Colonic mucosa (tissue), 4 donors: Measurements from ENCODE around the gene HS1BP3. TPM values are rescaled to one million over a fixed set of nuclear protein-coding genes. Genes with fewer than 3 reads are reported as not detected.

Experiments
- DNase-seq: peaks from one replicate; pipeline ENCODE4 v3.0.0-alpha.2; 2020
- H3K27ac ChIP-seq: fragments of 200-600 bp; one replicate; pipeline ENCODE4 v1.8.0; 2021
- H3K27me3 ChIP-seq: fragments of 200-600 bp; one replicate; pipeline ENCODE4 v1.8.0; 2021
- H3K36me3 ChIP-seq: fragments of 200-600 bp; one replicate; pipeline ENCODE4 v1.8.0; 2021
- H3K4me1 ChIP-seq: fragments of 200-600 bp; one replicate; pipeline ENCODE4 v1.8.0; 2021; ENCODE audit warnings: mild to moderate bottlenecking
- H3K4me3 ChIP-seq: fragments of 200-600 bp; one replicate; pipeline ENCODE4 v1.8.0; 2021
- H3K9ac ChIP-seq, 2 donors: one replicate each; pipeline ENCODE4 v1.7.0; 2013; ENCODE audit warnings: control low read depth in 2 of 2, low read depth in 2 of 2, low read length in 2 of 2
- H3K9me3 ChIP-seq: fragments of 200-600 bp; one replicate; pipeline ENCODE4 v1.8.0; 2021
- intact Hi-C: fragments of 100-400 bp; cut with DNase I; formaldehyde crosslinking; loops from one replicate; pipeline ENCODE4 v1.14.1; 2022
- total RNA-seq, 2 donors: library from RNA; stranded (reverse); fragmentation: NEBNext Ultra II Directional in 1 of 2; extraction: Animal tissue kit (Norgen Biotek cat#: 25700) in 1 of 2; gene quantifications; one replicate each; pipeline ENCODE4 v1.2.1, GENCODE V29; 2021
- TF ChIP-seq, protein P1 (sequence below): fragments of 200-600 bp; IDR thresholded peaks from one replicate; pipeline ENCODE4 v1.8.0; 2022; ENCODE audit warnings: antibody characterized with exemption, mild to moderate bottlenecking
- donor health status: healthy.
- donor health status: DM: no; HTN: no; CAD: no.
- donor health status: DM: no; HTN: no; CAD: no.

HS1BP3 gene
- total RNA-seq, 2 donors from 2014 or later = 21.2 to 21.5 TPM

DNA sequence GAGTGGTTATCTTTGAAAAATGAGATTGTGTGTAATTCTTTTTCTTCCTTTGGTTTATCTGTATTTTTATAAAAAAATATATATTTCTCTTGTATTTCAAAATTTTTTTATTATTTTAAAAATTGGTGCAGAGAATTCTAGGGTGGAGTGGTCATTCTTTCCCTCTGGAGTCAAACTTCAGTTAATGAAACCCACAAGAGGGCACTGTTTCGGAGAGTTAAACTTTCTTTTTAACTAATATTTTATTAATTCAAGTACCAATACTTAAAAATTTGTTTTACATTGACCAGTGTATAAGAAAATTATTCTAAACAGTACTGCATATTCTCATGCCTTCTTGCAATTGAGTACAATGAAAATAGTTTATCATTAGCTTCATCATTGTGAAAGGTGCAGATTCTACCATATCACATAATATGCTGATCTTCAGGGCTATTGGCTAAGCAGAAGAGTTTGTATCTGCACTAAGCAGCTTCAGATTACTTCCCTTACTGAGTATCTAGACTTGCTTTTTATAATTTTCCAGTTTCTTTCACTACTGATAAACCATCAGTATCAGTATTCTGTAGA lies 50.1 kb downstream of the HS1BP3 start:
- Histone ChIP-seq H3K27me3 (no peaks in the 10 kb centered on the region), H3K4me1 (peaks cover 4% of the 10 kb centered on the region), H3K4me3 (no peak overlapping the region), H3K27ac (no peak overlapping the region), H3K9me3 (no peaks in the 10 kb centered on the region), H3K9ac (no peak overlapping the region), H3K36me3 (no peaks in the 10 kb centered on the region)
- DNase-seq = no peak
- intact Hi-C loops = no loop called here
- TF ChIP-seq, protein P1, sequence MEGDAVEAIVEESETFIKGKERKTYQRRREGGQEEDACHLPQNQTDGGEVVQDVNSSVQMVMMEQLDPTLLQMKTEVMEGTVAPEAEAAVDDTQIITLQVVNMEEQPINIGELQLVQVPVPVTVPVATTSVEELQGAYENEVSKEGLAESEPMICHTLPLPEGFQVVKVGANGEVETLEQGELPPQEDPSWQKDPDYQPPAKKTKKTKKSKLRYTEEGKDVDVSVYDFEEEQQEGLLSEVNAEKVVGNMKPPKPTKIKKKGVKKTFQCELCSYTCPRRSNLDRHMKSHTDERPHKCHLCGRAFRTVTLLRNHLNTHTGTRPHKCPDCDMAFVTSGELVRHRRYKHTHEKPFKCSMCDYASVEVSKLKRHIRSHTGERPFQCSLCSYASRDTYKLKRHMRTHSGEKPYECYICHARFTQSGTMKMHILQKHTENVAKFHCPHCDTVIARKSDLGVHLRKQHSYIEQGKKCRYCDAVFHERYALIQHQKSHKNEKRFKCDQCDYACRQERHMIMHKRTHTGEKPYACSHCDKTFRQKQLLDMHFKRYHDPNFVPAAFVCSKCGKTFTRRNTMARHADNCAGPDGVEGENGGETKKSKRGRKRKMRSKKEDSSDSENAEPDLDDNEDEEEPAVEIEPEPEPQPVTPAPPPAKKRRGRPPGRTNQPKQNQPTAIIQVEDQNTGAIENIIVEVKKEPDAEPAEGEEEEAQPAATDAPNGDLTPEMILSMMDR = peak; percentile 18

DNA sequence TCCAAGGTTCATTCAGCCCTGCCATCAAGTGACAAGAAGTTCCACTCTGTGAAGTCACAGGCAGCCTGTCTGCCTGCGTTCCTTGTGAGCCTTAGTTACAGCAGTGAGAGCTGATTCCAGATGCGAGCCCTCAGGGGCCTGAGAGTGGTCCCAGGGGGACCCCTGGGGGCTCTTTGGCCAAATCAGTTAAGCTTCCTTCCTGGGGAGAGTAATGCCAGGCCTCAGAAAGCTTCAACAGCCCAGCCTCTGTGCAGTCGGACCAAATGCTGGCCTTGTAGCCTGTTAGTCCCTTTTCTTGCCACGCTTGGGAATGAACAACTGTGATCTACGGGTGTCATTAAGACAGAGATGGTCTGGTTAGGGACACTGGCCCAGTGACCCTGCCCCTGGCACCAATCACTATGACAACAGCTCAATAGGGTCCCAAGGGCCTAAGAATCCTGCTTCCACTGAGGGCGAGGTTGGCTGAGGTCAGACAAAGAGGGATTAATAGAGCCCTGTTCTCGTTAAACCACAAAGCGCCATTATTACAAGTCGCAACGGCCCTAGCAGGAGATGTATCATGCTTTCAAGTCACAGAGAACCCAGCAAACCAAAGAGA lies 50.9 kb downstream of the HS1BP3 start:
- Histone ChIP-seq H3K27ac (no peak overlapping the region), H3K4me1 (peaks cover 4% of the 10 kb centered on the region), H3K9me3 (no peaks in the 10 kb centered on the region), H3K4me3 (no peak overlapping the region), H3K9ac (no peak overlapping the region), H3K27me3 (no peaks in the 10 kb centered on the region), H3K36me3 (no peaks in the 10 kb centered on the region)
- DNase-seq = no peak
- intact Hi-C loops = no loop called here
- TF ChIP-seq, protein P1 = no peak

DNA sequence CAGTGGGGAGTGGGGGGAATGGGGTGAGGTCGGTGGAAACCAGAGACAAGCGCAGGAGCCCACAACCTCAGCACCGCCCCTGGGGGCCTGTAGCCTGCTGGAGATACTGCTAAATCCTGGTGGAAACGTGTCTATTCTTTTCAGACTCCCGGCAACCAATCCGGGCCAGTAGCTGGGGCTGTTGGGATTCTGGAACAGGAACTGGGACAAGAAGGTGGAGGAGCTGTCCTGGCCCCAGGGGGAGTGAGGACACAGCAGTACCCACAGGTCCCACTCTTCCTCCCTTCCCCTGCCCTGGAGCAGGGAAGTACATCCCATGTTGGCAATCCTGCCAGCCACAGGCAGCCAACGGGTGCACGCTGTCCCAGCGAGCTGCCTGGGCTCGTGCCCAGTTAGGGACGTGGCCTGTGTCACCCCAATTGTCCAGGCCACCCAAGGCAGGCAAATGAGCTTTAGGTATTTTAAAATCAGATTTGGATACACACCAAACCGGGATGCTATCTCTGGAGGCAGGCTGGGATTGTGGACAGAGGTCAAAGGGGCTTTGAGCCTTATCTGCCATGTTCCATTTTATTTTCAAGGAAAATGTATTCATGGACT lies 51.8 kb downstream of the HS1BP3 start:
- Histone ChIP-seq H3K27ac (no peak overlapping the region), H3K36me3 (no peaks in the 10 kb centered on the region), H3K27me3 (no peaks in the 10 kb centered on the region), H3K9me3 (no peaks in the 10 kb centered on the region), H3K4me3 (no peak overlapping the region), H3K4me1 (peaks cover 4% of the 10 kb centered on the region), H3K9ac (no peak overlapping the region)
- TF ChIP-seq, protein P1 = no peak
- intact Hi-C loops = no loop called here
- no peak for DNase-seq

DNA sequence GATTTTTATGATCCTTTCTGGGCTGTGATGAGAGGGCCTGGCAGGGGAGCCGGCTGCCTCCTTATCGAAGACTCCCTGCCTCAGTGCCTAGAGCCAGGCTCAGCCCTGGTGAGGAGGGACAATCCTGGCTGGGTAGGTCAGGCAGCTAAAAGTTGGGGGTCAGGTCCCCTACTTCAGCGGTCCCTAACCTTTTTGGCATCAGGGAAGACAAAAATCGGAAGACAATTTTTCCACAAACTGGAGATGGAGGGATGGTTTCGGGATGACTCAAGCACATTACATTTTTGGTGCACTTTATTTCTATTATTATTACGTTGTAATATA lies 53.1 kb downstream of the HS1BP3 start:
- peaks cover 4% of the 10 kb centered on the region for H3K4me1 ChIP-seq

DNA sequence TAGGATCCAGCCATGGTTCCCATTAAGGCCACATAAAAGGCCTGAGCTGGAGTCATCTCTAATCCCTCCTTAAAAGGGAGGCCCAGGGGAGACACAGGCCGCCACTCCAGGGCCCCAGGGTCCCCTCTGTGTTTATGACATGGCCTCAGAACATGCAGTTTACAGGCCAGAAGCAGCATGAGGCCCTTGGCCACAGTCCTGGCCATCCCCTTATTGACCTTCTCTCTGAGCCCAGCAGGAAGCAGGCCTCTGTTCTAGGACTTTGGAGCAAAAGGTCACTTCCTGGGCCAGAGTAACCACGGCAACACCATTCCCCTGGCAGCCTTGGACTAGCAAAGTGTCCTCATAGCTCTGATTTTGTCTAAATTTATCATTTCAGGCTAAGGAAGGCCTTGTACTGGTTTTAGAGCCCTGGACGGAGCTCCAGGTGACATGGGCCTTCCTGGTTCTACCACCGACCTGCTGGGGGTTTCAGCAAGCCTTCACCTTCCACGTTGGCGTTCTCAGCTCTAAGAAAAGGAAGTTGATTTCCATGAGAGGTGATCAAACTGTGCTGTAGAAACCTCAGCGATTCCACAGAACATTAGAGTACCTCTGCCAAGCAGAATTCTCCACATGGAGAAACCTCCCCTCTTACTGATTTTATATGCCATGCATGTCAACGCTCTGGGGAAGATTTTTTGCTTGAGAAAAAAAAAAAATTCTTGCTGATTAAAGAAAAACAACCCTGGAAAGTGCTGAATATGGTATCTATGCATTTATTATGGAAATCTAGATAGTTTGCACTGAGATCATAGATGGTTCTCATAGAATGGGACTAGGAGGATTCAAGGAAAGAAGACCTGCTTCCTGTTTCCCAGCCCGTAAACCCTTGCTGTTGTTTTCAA lies 53.7 kb downstream of the HS1BP3 start:
- H3K4me3 ChIP-seq = no peak overlapping the region
- intact Hi-C loops = no loop called here
- no peaks in the 10 kb centered on the region for H3K27me3 ChIP-seq
- peak overlapping the region in 1 of 2 donors; percentile 28 for H3K9ac ChIP-seq
- peaks cover 4% of the 10 kb centered on the region for H3K4me1 ChIP-seq
- H3K27ac ChIP-seq = peak overlapping the region; percentile 13
- DNase-seq = no peak
- TF ChIP-seq, protein P1 = no peak
- H3K9me3 ChIP-seq = no peaks in the 10 kb centered on the region
- no peaks in the 10 kb centered on the region for H3K36me3 ChIP-seq

More for the DNA sequence above, 53.1 kb downstream of the HS1BP3 start:
- intact Hi-C loops = no loop called here
- no peaks in the 10 kb centered on the region for H3K36me3 ChIP-seq
- no peaks in the 10 kb centered on the region for H3K9me3 ChIP-seq
- H3K27ac ChIP-seq = peak overlapping the region; percentile 13
- TF ChIP-seq, protein P1 = no peak
- H3K9ac ChIP-seq = no peak overlapping the region
- DNase-seq = no peak
- H3K4me3 ChIP-seq = no peak overlapping the region
- H3K27me3 ChIP-seq = no peaks in the 10 kb centered on the region
